RWPE2 (cell line): ENCODE data around the gene HCST.

Experiments
- ATAC-seq: fragments of 200-7000 bp; cut with Tn5 transposase; 3 replicates; pipeline ENCODE4 v1.9.1; 2021; ENCODE audit warnings: low read depth
- DNase-seq: peaks from one replicate; pipeline ENCODE4 v3.0.0-alpha.2; 2020; ENCODE audit warnings: low spot score
- H3K27ac ChIP-seq: fragments of 450-650 bp; 2 replicates; pipeline ENCODE4 v1.5.1; 2017; ENCODE audit warnings: mild to moderate bottlenecking; ENCODE audit not compliant: poor library complexity, severe bottlenecking
- H3K27me3 ChIP-seq: fragments of 250-450 bp; sonication (Bioruptor Pico); 2 replicates; pipeline ENCODE4 v1.5.1; 2021; ENCODE audit warnings: mild to moderate bottlenecking, moderate library complexity; ENCODE audit not compliant: insufficient read depth, poor library complexity, severe bottlenecking
- H3K36me3 ChIP-seq: fragments of 250-450 bp; sonication (Bioruptor Pico); 2 replicates; pipeline ENCODE4 v1.5.1; 2020; ENCODE audit warnings: low read depth, mild to moderate bottlenecking, moderate library complexity
- H3K4me1 ChIP-seq: fragments of 250-450 bp; sonication (Bioruptor Pico); 2 replicates; pipeline ENCODE4 v1.5.1; 2021; ENCODE audit warnings: mild to moderate bottlenecking, moderate library complexity; ENCODE audit not compliant: insufficient read depth, poor library complexity, severe bottlenecking
- H3K4me3 ChIP-seq: fragments of 250-450 bp; sonication (Bioruptor Pico); 2 replicates; pipeline ENCODE4 v1.5.1; 2021; ENCODE audit warnings: mild to moderate bottlenecking, moderate library complexity; ENCODE audit not compliant: severe bottlenecking
- H3K9me3 ChIP-seq: fragments of 250-450 bp; sonication (Bioruptor Pico); 2 replicates; pipeline ENCODE4 v1.5.1; 2021; ENCODE audit warnings: mild to moderate bottlenecking, moderate library complexity; ENCODE audit not compliant: severe bottlenecking
- CTCF ChIP-seq: fragments of 450-650 bp; IDR thresholded peaks from one replicate; pipeline ENCODE4 v1.5.1; 2017; ENCODE audit warnings: mild to moderate bottlenecking, moderate library complexity; ENCODE audit not compliant: poor library complexity, severe bottlenecking

HCST gene

GRCh38 chr19:35940078-35940775 is 37.9 kb downstream of the HCST start:
- TF ChIP-seq CTCF, result no peak
- Histone ChIP-seq H3K36me3 (no peaks in the 10 kb centered on the region), H3K27ac (no peak overlapping the region), H3K27me3 (no peaks in the 10 kb centered on the region), H3K4me1 (no peaks in the 10 kb centered on the region), H3K9me3 (no peaks in the 10 kb centered on the region), H3K4me3 (no peak overlapping the region)
- no peak for ATAC-seq
- DNase-seq, result no peak

GRCh38 chr19:35940839-35941238 is 38.5 kb downstream of the HCST start:
- no peaks in the 10 kb centered on the region for H3K36me3 ChIP-seq
- DNase-seq (no peak), ATAC-seq (no peak)
- no peak for TF ChIP-seq CTCF
- H3K4me3 ChIP-seq, result no peak overlapping the region
- H3K4me1 ChIP-seq, result no peaks in the 10 kb centered on the region
- no peak overlapping the region for H3K27ac ChIP-seq
- no peaks in the 10 kb centered on the region for H3K9me3 ChIP-seq
- H3K27me3 ChIP-seq, result no peaks in the 10 kb centered on the region

GRCh38 chr19:35942235-35942634 is 39.9 kb downstream of the HCST start:
- Histone ChIP-seq H3K27me3 (no peaks in the 10 kb centered on the region), H3K27ac (no peak overlapping the region), H3K4me3 (no peak overlapping the region), H3K36me3 (no peaks in the 10 kb centered on the region), H3K9me3 (no peaks in the 10 kb centered on the region), H3K4me1 (no peaks in the 10 kb centered on the region)
- no peak for ATAC-seq
- DNase-seq, result no peak
- TF ChIP-seq CTCF, result no peak

- ATAC-seq (no peak), DNase-seq (no peak)
- Histone ChIP-seq H3K27me3 (no peaks in the 10 kb centered on the region), H3K27ac (no peak overlapping the region), H3K4me3 (no peak overlapping the region), H3K36me3 (no peaks in the 10 kb centered on the region), H3K4me1 (no peaks in the 10 kb centered on the region), H3K9me3 (no peaks in the 10 kb centered on the region)
- no peak for TF ChIP-seq CTCF
Measured at GRCh38 chr19:35943321-35944301, 41.3 kb downstream of the HCST start.
